ENCODE measurements around the gene MED7.

GRCh38 chr5:157120102-157120501 is 22.6 kb downstream of the MED7 start:
- TF ChIP-seq CTCF (IDR thresholded peaks at IDR 0.05) (no peak), CREB1 (CRISPR knock-in tag; IDR thresholded peaks at IDR 0.05) (no peak), JUN (CRISPR knock-in tag; IDR thresholded peaks at IDR 0.05) (no peak), ELF4 (CRISPR knock-in tag; IDR thresholded peaks at IDR 0.05; ENCODE audit: low read depth) (no peak), NFYB (CRISPR knock-in tag; conservative IDR thresholded peaks at IDR 0.05; ENCODE audit: low read depth) (no peak), E2F5 (CRISPR knock-in tag; IDR thresholded peaks at IDR 0.05) (no peak), HMGXB4 (CRISPR knock-in tag; IDR thresholded peaks at IDR 0.05) (no peak), MAX (CRISPR knock-in tag; IDR thresholded peaks at IDR 0.05) (no peak), TCF7 (CRISPR knock-in tag; IDR thresholded peaks at IDR 0.05; ENCODE audit: low read depth) (no peak), USF2 (CRISPR knock-in tag; IDR thresholded peaks at IDR 0.05) (no peak), TEAD1 (CRISPR knock-in tag; IDR thresholded peaks at IDR 0.05) (no peak)

All from WTC11 (cell line).